HG03439 (cell line): ENCODE results near the gene MCTP2.

Experiments
- ATAC-seq: cut with Tn5 transposase; IDR thresholded peaks from one replicate; pipeline ENCODE4 v1.9.1; 2021; ENCODE audit warnings: mild to moderate bottlenecking, moderate library complexity; ENCODE audit not compliant: unreplicated experiment

The MCTP2 gene

DNA sequence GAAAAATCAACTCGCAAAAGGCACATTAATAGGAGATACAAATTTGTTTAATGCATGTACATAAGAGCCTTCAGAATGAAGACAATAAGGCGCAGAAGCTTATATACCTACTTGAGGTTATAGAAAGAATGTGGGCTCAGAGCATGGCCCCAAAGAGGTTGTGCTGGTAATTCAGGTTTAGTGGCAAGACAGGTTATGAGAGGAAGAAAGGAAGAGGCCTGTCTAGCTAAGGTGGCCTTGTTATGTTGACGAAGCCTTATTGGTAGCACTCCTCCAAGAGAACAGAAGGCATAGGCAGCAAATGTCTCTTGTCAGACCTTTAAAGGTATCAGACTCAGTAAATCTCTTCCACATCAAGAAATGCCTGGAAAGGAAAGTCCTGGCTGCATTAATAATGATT, 290.8 kb downstream of the MCTP2 start:
- no peak for ATAC-seq

DNA sequence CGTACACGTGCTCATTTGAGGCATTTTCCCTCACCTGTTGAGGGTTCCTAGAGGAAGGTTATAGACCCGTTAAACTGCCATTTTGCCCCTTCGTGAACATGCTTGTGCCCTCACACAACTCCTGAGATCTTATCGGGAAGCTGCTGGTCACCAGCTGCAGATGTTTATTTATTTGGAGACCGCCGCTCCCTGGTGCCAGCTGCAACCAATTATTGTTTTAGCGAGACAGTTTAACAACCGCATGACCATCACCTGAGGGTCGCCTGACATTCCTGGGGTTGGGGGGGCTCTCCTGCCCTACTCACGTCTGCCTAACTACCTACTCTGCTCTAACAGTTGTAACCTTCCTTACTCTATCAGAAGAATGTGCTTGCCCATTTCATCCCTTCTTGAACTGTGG, 292.5 kb downstream of the MCTP2 start:
- ATAC-seq = no peak

DNA sequence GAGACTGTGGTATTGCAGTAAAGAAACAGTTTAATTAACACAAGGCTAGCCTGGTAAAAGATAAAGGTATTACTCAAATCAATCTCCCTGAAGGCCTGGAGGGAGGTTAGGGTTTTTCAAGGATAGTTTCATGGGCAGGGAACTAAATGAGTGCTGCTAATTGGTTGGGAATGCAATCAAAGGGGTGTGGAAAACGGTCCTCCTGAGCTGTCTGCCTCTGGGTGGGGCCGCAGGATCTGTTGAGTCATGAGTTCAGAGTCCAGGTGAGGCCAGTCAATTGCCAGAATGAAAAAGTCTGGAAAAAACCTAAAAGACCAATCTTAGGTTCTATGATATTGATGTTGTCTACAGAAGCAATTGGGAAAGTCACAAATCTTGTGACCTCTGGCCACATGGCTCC, 293.2 kb downstream of the MCTP2 start:
- no peak for ATAC-seq

DNA sequence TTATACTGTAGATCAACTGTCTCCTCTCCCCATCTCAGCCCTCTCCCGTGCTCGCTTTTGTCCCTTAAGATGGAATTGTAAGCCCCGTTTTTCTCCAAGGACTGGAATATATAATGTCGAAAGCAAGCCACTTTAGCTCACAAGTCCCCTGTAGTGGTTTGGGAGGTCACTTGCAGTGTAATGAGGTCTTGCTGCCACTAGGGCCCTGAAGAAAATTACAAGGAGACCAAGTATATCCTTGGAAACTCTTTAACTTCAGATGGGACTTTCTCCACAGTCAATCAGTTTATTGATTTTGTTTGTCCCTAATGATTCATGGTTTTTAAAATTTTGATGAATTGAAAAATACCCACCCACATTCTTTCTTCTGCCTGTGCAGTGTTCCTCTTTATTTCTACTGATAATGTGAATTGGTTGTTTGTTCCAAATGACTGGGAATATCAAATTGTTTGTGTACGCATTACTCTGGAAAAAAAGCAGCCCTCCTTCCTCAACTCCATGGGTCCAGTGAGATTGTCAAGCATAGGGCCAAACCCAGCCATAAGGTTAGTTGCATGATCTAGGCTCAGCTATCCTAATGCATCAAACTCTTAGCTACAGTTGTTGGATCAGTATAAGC, 294.8 kb downstream of the MCTP2 start:
- no peak for ATAC-seq

DNA sequence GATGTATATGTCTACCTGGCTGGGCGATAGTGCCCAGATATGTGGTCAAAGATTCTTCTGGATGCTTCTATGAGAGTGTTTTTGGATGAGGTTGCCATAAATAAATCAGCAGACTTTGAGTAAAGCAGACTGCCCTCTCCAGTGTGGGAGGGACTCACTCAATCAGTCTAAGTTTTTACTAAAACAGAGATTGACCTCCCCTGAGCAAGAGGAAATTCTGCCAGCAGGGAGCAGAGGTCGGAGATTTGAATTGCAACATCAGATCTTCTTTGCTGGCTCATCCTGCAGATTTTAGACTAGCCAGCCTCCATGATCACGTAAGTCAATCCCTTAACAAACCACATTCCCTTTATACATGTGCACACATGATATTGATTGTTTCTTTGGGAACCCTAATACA, 300.9 kb downstream of the MCTP2 start:
- no peak for ATAC-seq
